ENCODE measurements around the gene ASPSCR1.
A peak's percentile ranks its signal among the peaks of the same experiment; 100 is the strongest.
"Not testable (repeated sequence)": the region's sequence is repeated elsewhere in the genome, so short reads cannot be mapped to it uniquely, and the experiment has no call there.

ASPSCR1 gene

GRCh38 chr17:82036634-82037091 lies 59.2 kb downstream of the ASPSCR1 start:
- peaks cover 4% of the 10 kb centered on the region; the same call in 1 of the 2 replicates for H4K20me1 ChIP-seq (ENCODE audit: low read depth, low read length)
- H2AFZ ChIP-seq (ENCODE audit: low read depth, low read length, severe bottlenecking): no peak overlapping the region
- H3K9me2 ChIP-seq (replicated peaks; ENCODE audit: insufficient read depth, low read length): no peaks in the 10 kb centered on the region
- H3K9ac ChIP-seq (ENCODE audit: low read length): peak overlapping the region; percentile 92
- H3K27me3 ChIP-seq (ENCODE audit: low read length): no peaks in the 10 kb centered on the region
- no peaks in the 10 kb centered on the region for H3K36me3 ChIP-seq (ENCODE audit: low read length)
- peak overlapping the region; percentile 55; the same call in 1 of the 2 replicates for H3K27ac ChIP-seq (ENCODE audit: low read depth, low read length)
- no peak for TF ChIP-seq CTCF (IDR thresholded peaks at IDR 0.05; ENCODE audit: insufficient read depth, low read length, poor library complexity, severe bottlenecking)
- TF ChIP-seq EZH2phosphoT487 (conservative IDR thresholded peaks at IDR 0.05; ENCODE audit: low read length): no peak
- peak overlapping the region; percentile 94 for H3K4me3 ChIP-seq (ENCODE audit: insufficient read depth, low read length, poor library complexity, severe bottlenecking)
- peaks cover 11% of the 10 kb centered on the region for H3K79me2 ChIP-seq (ENCODE audit: insufficient read depth, low read length)
- no peaks in the 10 kb centered on the region for H3K9me3 ChIP-seq (ENCODE audit: insufficient read depth, low read length)
- peak overlapping the region; percentile 96 for H3K4me2 ChIP-seq (ENCODE audit: low read depth, low read length, poor library complexity, severe bottlenecking)
- peaks cover 9% of the 10 kb centered on the region; the same call in 1 of the 2 replicates for H3F3A ChIP-seq (ENCODE audit: insufficient read depth)

- Histone ChIP-seq H3K27ac (ENCODE audit: low read depth, low read length) (peak within 1 kb of the TSS; percentile 55), H3K79me2 (ENCODE audit: insufficient read depth, low read length) (peaks cover 11% of the 10 kb centered on the region), H3F3A (ENCODE audit: insufficient read depth) (peaks cover 9% of the 10 kb centered on the region; the same call in 1 of the 2 replicates), H3K27me3 (ENCODE audit: low read length) (no peaks in the 10 kb centered on the region), H3K4me2 (ENCODE audit: low read depth, low read length, poor library complexity, severe bottlenecking) (peak within 1 kb of the TSS; percentile 96), H2AFZ (ENCODE audit: low read depth, low read length, severe bottlenecking) (peak within 1 kb of the TSS; percentile 87), H4K20me1 (ENCODE audit: low read depth, low read length) (peaks cover 4% of the 10 kb centered on the region; the same call in 1 of the 2 replicates), H3K36me3 (ENCODE audit: low read length) (no peaks in the 10 kb centered on the region), H3K9me2 (replicated peaks; ENCODE audit: insufficient read depth, low read length) (no peaks in the 10 kb centered on the region), H3K4me3 (ENCODE audit: insufficient read depth, low read length, poor library complexity, severe bottlenecking) (peak within 1 kb of the TSS; percentile 94), H3K9ac (ENCODE audit: low read length) (peak within 1 kb of the TSS; percentile 92), H3K9me3 (ENCODE audit: insufficient read depth, low read length) (no peaks in the 10 kb centered on the region)
- peak; percentile 49 for TF ChIP-seq CTCF (IDR thresholded peaks at IDR 0.05; ENCODE audit: insufficient read depth, low read length, poor library complexity, severe bottlenecking)
- no peak for TF ChIP-seq EZH2phosphoT487 (conservative IDR thresholded peaks at IDR 0.05; ENCODE audit: low read length)
These were observed 59.9 kb downstream of the ASPSCR1 start, which contains the start of gene DCXR for GRCh38 chr17:82037092-82037888. TSS of gene DCXR (minus strand) at chr17:82037697. CDS start at chr17:82037682, 15 bp downstream.

- Histone ChIP-seq H3K4me2 (ENCODE audit: low read depth, low read length, poor library complexity, severe bottlenecking) (peak overlapping the region; percentile 96), H3K79me2 (ENCODE audit: insufficient read depth, low read length) (peaks cover 11% of the 10 kb centered on the region), H3K9me2 (replicated peaks; ENCODE audit: insufficient read depth, low read length) (no peaks in the 10 kb centered on the region), H3K27me3 (ENCODE audit: low read length) (no peaks in the 10 kb centered on the region), H3K9me3 (ENCODE audit: insufficient read depth, low read length) (no peaks in the 10 kb centered on the region), H3K27ac (ENCODE audit: low read depth, low read length) (no peak overlapping the region), H2AFZ (ENCODE audit: low read depth, low read length, severe bottlenecking) (peak overlapping the region; percentile 87), H3K36me3 (ENCODE audit: low read length) (no peaks in the 10 kb centered on the region), H3K9ac (ENCODE audit: low read length) (peak overlapping the region; percentile 92), H4K20me1 (ENCODE audit: low read depth, low read length) (peaks cover 4% of the 10 kb centered on the region; the same call in 1 of the 2 replicates), H3K4me3 (ENCODE audit: insufficient read depth, low read length, poor library complexity, severe bottlenecking) (peak overlapping the region; percentile 42), H3F3A (ENCODE audit: insufficient read depth) (peaks cover 9% of the 10 kb centered on the region; the same call in 1 of the 2 replicates)
- TF ChIP-seq CTCF (IDR thresholded peaks at IDR 0.05; ENCODE audit: insufficient read depth, low read length, poor library complexity, severe bottlenecking) (no peak), EZH2phosphoT487 (conservative IDR thresholded peaks at IDR 0.05; ENCODE audit: low read length) (no peak)
These were observed 60.4 kb downstream of the ASPSCR1 start for GRCh38 chr17:82037889-82038195.

- not testable (repeated sequence) for H3K27me3 ChIP-seq (ENCODE audit: low read length); H4K20me1 ChIP-seq (ENCODE audit: low read depth, low read length); H3K9me3 ChIP-seq (ENCODE audit: insufficient read depth, low read length); H3K4me3 ChIP-seq (ENCODE audit: insufficient read depth, low read length, poor library complexity, severe bottlenecking); H3K9ac ChIP-seq (ENCODE audit: low read length); H3F3A ChIP-seq (ENCODE audit: insufficient read depth); H2AFZ ChIP-seq (ENCODE audit: low read depth, low read length, severe bottlenecking); H3K27ac ChIP-seq (ENCODE audit: low read depth, low read length); H3K4me2 ChIP-seq (ENCODE audit: low read depth, low read length, poor library complexity, severe bottlenecking); H3K36me3 ChIP-seq (ENCODE audit: low read length); H3K9me2 ChIP-seq (replicated peaks; ENCODE audit: insufficient read depth, low read length)
- H3K79me2 ChIP-seq (ENCODE audit: insufficient read depth, low read length): peaks cover 11% of the 10 kb centered on the region
These were observed 61.5 kb downstream of the ASPSCR1 start for GRCh38 chr17:82038796-82039409.

Data from SU-DHL-6 (cell line).